Mononuclear cell (primary cell): ENCODE data around the gene LAMA5. TPM values are rescaled to one million over a fixed set of nuclear protein-coding genes. Genes with fewer than 3 reads are reported as not detected.

Experiments
- H3K27me3 ChIP-seq: 2 replicates; pipeline ENCODE4 v1.6.0; 2011; ENCODE audit warnings: low read length, control low read depth; ENCODE audit not compliant: insufficient read depth
- H3K4me1 ChIP-seq: 2 replicates; pipeline ENCODE4 v1.5.1; 2011; ENCODE audit warnings: mild to moderate bottlenecking, low read length, control low read depth; ENCODE audit not compliant: insufficient read depth
- H3K4me3 ChIP-seq: 2 replicates; pipeline ENCODE4 v1.5.1; 2011; ENCODE audit warnings: mild to moderate bottlenecking, low read length, moderate library complexity
- H3K9me3 ChIP-seq: 2 replicates; pipeline ENCODE4 v1.5.1; 2011; ENCODE audit warnings: low read depth, mild to moderate bottlenecking, control low read depth, low read length
- total RNA-seq: library from RNA; depleted of rRNA; stranded (reverse); fragments of >200 nt; gene quantifications from one replicate; pipeline ENCODE4 v1.2.3, GENCODE V29; 2012

LAMA5 gene
- total RNA-seq, 1 donor: 1.2 TPM

- peak within 1 kb of the TSS; percentile 71 for H3K4me3 ChIP-seq
- H3K27me3 ChIP-seq: no peaks in the 10 kb centered on the region
- H3K4me1 ChIP-seq: peaks cover 27% of the 10 kb centered on the region
- no peaks in the 10 kb centered on the region for H3K9me3 ChIP-seq
These were observed 64.6 kb downstream of the LAMA5 start, which contains the start of gene ADRM1 for GRCh38 chr20:62302341-62303061. Gene ADRM1, plus strand, starts transcription at chr20:62302997. Its CDS starts 572 bp downstream, at chr20:62303569.

- no peaks in the 10 kb centered on the region for H3K27me3 ChIP-seq
- H3K4me1 ChIP-seq: peaks cover 27% of the 10 kb centered on the region
- H3K9me3 ChIP-seq: no peaks in the 10 kb centered on the region
- H3K4me3 ChIP-seq: peak overlapping the region; percentile 71
These were observed 65.3 kb downstream of the LAMA5 start for GRCh38 chr20:62301773-62302340.

- Histone ChIP-seq H3K27me3 (no peaks in the 10 kb centered on the region), H3K9me3 (no peaks in the 10 kb centered on the region), H3K4me1 (peaks cover 27% of the 10 kb centered on the region), H3K4me3 (no peak overlapping the region)
These were observed 65.9 kb downstream of the LAMA5 start for GRCh38 chr20:62301111-62301668.

- Histone ChIP-seq H3K9me3 (no peaks in the 10 kb centered on the region), H3K4me3 (no peak overlapping the region), H3K4me1 (peaks cover 24% of the 10 kb centered on the region), H3K27me3 (no peaks in the 10 kb centered on the region)
These were observed 66.8 kb downstream of the LAMA5 start for GRCh38 chr20:62300319-62300718.

GRCh38 chr20:62299666-62300236 lies 67.4 kb downstream of the LAMA5 start:
- Histone ChIP-seq H3K9me3 (no peaks in the 10 kb centered on the region), H3K4me3 (no peak overlapping the region), H3K27me3 (no peaks in the 10 kb centered on the region), H3K4me1 (peaks cover 18% of the 10 kb centered on the region)

- H3K4me3 ChIP-seq: no peak overlapping the region
- H3K4me1 ChIP-seq: peaks cover 8% of the 10 kb centered on the region
- H3K27me3 ChIP-seq: no peaks in the 10 kb centered on the region
- H3K9me3 ChIP-seq: no peaks in the 10 kb centered on the region
These were observed 68.4 kb downstream of the LAMA5 start for GRCh38 chr20:62298577-62299249.

- H3K4me1 ChIP-seq: peaks cover 4% of the 10 kb centered on the region
- no peaks in the 10 kb centered on the region for H3K27me3 ChIP-seq
- no peak overlapping the region for H3K4me3 ChIP-seq
- H3K9me3 ChIP-seq: no peaks in the 10 kb centered on the region
These were observed 69.5 kb downstream of the LAMA5 start for GRCh38 chr20:62297449-62298227.

- Histone ChIP-seq H3K9me3 (no peaks in the 10 kb centered on the region), H3K27me3 (no peaks in the 10 kb centered on the region), H3K4me3 (no peak overlapping the region), H3K4me1 (peaks cover 4% of the 10 kb centered on the region)
These were observed 70.2 kb downstream of the LAMA5 start for GRCh38 chr20:62296724-62297448.

GRCh38 chr20:62294516-62294915 lies 72.6 kb downstream of the LAMA5 start:
- Histone ChIP-seq H3K9me3 (no peaks in the 10 kb centered on the region), H3K4me3 (no peak overlapping the region), H3K27me3 (no peaks in the 10 kb centered on the region), H3K4me1 (no peaks in the 10 kb centered on the region)

GRCh38 chr20:62293946-62294345 lies 73.2 kb downstream of the LAMA5 start:
- Histone ChIP-seq H3K27me3 (no peaks in the 10 kb centered on the region), H3K4me1 (no peaks in the 10 kb centered on the region), H3K4me3 (no peak overlapping the region), H3K9me3 (no peaks in the 10 kb centered on the region)

- no peak overlapping the region for H3K4me3 ChIP-seq
- no peaks in the 10 kb centered on the region for H3K9me3 ChIP-seq
- no peaks in the 10 kb centered on the region for H3K27me3 ChIP-seq
- H3K4me1 ChIP-seq: no peaks in the 10 kb centered on the region
These were observed 73.9 kb downstream of the LAMA5 start for GRCh38 chr20:62293111-62293784.

- H3K27me3 ChIP-seq: no peaks in the 10 kb centered on the region
- no peaks in the 10 kb centered on the region for H3K4me1 ChIP-seq
- no peaks in the 10 kb centered on the region for H3K9me3 ChIP-seq
- H3K4me3 ChIP-seq: no peak overlapping the region
These were observed 75.0 kb downstream of the LAMA5 start for GRCh38 chr20:62292108-62292507.

- H3K4me1 ChIP-seq: no peaks in the 10 kb centered on the region
- no peaks in the 10 kb centered on the region for H3K9me3 ChIP-seq
- no peaks in the 10 kb centered on the region for H3K27me3 ChIP-seq
- H3K4me3 ChIP-seq: no peak overlapping the region
These were observed 75.7 kb downstream of the LAMA5 start for GRCh38 chr20:62291251-62292066.
